ENCODE data around the gene SLC44A1.

The SLC44A1 gene

DNA sequence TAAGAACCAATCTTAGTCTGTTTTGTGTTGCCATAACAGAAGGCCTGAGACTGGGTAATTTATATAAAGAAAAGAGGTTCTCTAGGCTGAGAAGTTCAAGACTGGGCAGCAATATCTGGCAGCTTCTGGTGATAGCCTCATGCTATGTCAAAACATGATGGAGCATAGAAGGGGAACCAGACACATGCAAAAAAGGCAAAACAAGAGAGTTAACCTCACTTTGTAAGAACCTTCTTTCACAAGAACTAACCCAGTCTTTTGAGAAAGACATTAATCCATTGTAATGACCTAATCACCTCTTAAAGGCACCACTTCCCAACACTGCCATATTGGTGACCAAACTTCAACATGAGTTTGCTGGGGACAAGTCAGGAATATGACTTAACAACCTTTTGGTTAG lies 240.7 kb downstream of the SLC44A1 start:
- no peak for DNase-seq
